Stimulated activated CD8-positive, alpha-beta memory T cell treated with anti-CD3 and anti-CD28 coated beads, Interleukin-12 subunit alpha, Interleukin-12 subunit beta, amount 100 ng/mL, for 1 hour (primary cell): ENCODE results near the gene FAM3C.

Experiments
- DNase-seq: peaks from one replicate; pipeline ENCODE4 v3.0.0-alpha.2; 2020; ENCODE audit warnings: low read depth

FAM3C gene

DNA sequence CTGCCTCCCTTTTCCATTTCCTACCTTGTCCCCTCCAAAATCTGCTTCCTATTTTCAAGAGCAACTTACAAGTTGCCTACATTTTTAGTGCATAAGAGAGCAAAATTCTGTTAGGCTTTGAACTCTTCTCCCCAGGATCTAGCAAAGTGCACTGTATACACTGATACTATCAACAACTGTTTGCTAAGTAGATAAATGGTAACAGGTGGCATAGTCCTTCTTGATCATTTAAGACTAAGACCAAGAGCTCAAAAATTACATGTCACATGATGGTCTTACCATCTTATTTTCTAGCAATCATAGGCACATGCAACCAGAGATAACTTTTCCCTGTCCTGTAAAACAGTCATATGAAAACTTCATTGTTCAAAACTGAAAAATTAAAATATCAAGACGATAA, 16.2 kb downstream of the FAM3C start:
- no peak for DNase-seq

DNA sequence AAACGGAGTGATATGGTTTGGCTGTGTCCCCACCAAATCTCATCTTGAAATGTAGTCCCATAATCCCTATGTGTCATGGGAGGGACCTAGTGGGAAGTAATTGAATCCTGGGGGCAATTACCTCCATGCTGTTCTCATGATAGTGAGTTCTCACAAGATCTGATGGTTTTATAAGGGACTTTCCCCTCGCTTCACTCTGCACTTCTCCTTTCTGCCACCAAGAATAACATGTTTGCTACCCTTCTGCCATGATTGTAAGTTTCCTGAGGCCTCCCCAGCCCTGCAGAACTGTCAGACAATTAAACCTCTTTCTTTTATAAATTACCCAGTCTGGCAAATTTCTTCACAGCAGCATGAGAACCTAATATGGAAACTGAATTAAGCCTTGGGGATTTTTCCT, 19.1 kb downstream of the FAM3C start:
- DNase-seq = no peak

DNA sequence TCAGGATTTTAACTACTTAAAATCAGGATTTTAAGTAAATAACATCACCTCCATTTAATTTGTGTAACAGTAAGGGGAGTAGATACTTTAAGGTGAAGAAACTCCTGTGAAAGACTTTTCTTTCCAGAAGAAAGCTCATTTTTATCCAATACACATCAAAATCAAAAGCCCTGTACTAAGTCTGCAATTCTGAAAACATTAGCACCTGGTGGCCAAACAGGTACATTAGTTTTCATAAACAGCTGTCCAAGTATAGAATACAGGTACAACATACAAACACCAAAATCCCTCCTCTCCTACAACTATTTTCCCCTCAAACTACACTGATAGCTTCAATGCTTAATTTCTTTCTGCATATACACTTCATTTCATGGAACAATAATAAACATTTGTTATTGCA, 22.9 kb downstream of the FAM3C start:
- no peak for DNase-seq

DNA sequence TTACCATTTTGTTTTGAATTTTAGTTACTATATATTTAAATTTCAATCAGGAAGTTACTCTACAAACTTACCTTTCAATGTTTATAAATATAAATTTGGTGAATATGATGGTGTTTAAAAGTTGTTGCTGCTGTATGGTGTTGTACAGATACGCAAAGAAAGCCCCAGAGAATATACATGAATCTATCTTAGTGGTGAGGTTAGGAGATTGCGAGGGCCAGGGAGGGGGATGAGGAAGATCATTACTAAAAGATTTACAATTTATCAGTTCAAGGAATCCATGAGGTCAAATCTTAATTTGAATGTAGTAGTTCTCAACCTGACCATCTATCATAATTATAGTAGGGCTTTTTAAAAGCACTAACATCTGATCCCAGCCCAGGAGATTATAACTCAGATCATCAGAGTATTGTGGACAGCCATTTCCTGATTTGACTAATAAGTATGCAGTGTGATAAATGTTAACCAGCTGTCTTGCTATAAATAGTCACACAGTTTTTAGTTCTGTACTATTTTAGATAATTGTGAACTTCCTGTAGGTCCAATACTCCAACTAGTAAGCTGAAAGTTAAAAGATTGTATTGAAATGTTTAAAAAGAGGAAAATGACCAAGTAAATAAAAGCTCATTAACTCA, 23.6 kb downstream of the FAM3C start:
- DNase-seq = no peak

DNA sequence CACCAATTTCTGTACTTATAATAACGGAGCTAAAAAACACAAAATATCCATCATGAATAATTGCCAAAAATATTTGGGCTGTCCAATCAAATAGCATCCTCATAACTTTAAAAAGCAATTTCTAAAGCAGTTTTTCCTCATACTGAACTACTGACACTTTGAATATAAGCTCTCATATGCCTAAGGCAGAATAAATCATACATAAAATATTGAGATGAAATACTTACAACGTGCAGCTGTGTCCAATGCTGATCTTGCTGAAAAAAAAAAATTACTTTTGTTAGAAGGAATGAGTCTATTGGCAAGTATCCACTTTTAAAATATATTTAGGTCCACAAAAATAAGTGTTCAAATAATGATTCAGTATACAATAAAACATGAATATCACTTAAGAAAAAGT, 24.2 kb downstream of the FAM3C start:
- DNase-seq = no peak

DNA sequence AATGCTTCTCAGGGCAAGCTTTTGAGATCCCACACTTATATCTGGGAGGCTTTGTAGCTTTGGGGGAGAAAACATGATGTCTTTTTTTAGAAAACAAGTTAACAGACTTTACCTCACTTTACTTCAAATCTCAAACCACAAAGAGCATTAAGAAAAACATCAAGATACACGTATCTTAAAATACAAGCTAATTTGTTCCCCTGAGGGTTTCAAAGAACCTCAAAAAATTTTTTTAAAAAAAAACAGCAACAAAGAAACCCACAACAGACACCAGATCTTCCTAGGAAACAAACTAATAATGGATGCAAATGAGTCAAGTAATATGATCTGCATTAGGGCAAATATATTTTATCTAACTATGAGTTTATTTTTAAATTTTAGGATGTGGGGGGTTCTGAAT, 24.7 kb downstream of the FAM3C start:
- DNase-seq = no peak

DNA sequence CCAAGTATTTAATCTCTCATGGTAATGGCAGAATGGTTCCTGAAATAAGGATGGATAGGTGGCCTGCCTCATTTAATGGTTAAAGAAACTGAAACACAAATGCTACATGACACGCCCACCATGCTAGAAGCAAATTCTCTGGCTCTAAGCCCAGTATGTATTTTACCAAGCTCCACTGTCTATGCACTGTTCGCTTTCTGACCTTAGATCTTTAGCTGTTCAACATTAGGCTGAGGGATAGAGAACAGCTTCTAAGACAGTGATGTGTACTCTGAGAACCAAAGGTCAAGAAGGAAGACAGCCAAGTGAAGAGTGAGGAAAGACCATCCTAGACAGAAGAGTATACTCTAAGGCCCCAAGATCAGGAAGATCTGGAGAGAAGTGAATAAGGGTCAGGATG, 26.6 kb downstream of the FAM3C start:
- DNase-seq = no peak

DNA sequence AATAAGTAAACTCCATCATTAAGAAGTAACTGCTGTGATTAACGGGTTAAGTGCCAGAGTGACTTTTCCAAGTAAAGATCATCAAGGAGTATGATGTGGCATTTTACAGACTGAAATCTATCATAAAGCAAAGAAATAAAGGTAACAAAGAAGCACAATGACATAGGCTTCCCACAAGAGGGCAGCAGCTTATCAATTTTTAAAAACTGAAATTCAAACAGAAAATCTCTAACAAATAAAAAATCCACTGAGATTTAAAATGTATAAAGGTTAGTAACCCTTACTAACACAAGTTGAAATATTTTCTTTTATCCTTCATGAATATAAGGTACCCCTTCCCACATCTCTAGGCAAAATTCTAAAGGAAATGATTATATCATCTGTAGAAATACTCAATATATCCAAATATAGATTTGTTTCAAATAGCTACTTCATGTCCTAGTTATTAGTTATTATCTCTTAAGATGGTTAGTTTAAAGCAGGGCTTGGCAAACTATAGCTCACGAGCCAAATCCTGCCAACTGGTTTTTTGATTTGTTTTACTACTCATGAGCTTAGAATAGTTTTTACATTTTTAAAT, 29.2 kb downstream of the FAM3C start:
- DNase-seq = no peak

DNA sequence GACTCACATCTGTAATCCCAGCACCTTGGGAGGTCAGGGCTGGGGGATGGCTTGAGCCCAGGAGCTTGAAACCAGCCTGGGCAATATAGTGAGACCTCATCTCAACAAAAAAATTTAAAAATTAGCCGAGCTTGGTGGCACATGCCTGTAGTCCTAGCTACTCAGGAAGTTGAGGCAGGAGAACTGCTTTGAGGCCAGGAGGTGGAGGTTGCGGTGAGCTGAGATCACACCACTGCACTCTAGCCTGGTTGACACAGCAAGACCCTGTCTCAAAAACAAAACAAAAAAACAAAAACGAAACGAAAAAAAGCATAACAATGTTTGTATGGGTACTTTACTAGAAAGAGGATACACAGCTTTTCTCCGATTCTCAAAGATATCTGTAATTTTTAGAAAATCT, 35.5 kb downstream of the FAM3C start:
- DNase-seq = no peak

DNA sequence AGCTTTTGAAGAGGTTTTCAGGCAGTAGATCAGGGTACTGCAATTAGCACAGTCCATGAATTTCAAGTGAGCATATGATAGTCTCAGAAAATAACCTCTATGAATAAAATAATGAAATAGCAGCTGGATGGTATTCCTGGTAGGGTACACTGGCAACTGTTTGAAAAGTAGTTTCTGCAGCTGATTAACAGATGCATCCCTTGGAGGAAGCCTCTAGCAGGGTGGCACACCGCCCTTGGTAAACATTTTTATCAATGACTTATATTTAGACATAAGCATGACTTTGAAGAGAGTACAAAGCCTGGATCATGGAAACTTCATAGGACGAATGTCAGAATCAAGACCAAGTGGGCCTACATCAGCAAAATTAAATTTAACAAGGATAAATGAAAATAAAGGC, 40.5 kb downstream of the FAM3C start:
- DNase-seq = no peak

DNA sequence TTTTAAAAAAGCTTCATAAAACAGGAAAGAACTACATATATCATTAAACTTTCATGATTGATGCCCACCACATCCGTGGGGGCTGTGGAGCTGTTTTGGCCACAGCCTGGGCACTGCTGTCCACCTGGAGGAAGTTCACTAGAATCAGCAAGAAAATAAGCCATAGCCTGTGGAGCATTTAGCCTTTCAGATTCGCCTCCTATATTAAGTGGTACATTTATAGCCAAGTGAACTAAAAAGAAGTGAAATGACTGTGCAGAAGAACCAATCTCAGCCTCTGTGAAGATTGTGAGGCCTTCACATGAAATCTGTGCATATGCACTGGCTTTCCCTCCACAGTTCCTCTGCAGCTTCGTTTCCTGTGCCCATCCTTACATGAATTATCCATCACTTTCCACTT, 43.8 kb downstream of the FAM3C start:
- DNase-seq = no peak

DNA sequence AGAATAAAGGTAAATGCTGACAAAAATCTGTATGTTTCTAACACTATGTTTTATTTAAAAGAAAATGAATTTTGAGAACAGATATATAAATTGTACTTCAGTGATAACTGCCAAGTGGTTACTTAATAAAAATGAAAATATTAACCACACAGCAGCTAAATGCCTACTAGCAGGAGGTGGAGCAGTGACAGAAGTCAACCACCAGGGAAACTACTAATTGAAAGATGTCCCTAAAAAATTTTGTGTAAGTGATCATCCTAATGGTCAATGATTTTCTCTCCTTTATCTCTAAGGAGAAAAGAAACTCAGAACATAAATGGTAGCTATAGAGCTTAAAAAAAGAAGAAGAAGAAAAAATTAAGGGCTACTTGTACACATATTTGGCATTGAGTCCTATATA, 44.4 kb downstream of the FAM3C start:
- no peak for DNase-seq

DNA sequence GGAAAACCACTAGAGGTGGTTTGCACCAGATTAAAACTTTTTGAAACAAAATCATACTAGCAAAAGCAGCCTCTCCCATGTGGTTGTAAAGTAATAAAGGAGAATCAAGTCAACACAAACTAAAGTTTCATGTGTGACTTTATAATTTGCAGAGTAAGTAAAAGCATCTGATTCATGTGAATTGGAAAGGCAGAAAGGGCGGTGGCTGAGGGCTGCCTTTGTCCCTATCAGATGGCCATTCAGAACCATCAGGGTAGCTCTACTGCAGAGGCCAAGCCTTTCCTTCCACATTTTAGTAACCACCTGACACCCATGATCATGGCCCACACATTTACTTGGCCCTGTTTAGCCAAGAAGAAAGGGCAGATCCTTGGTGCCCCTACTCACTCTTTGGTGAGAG, 51.6 kb downstream of the FAM3C start:
- DNase-seq = no peak

DNA sequence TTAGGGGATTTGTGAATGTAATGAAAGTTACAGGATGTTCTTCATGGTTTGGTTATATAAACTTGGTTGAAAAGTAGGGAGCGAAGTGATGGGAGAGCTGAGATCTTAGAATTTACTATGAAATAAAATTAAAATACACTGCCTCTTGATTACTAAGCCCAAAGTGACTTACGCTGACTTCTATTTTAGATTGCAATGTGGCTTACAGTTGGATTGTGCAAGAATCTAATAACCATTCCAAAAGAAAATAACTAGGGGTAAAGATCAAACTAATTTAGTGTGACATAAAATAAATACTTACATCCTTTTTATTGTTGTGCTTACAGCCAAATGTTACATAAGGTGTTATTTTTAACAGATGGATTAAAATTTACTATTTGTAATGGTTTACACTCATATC, 52.0 kb downstream of the FAM3C start:
- DNase-seq = no peak

DNA sequence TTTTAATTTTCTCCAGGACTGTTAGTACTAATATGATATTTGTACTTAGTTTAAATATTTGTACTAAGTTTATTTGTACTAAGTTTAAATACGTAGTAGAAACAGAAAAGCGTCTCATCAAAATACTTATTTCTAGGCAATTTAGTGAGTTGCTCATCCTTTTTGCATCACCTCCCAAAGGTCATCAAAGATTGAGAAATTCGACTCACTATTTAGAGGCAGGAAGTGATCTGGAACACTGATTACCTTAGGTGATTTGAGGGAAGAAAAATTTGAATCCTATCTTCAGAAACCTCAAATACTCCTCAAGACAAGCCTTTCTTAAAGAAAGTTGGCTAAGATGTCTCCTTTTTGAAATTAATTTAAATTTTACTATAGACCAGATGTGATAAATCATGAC, 52.8 kb downstream of the FAM3C start:
- DNase-seq = no peak

DNA sequence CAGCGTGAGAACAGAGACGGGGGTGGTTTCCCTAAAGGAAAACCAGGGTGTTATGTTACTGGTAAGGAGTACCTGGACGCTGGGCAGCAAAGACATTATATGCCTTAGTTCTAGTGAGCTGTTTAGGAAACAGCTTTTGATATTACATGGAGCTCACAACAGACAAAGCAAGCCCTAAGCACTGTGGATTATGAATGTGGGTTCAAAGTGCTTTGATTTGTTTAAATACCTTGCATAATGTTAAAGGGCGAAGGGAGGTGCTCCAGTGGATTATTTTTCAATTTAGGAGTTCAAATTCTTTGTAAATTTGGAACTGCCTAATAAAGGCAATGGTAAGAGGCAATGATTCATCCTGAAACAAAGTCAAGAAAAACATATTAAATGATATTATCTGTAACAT, 53.5 kb downstream of the FAM3C start:
- DNase-seq = no peak

DNA sequence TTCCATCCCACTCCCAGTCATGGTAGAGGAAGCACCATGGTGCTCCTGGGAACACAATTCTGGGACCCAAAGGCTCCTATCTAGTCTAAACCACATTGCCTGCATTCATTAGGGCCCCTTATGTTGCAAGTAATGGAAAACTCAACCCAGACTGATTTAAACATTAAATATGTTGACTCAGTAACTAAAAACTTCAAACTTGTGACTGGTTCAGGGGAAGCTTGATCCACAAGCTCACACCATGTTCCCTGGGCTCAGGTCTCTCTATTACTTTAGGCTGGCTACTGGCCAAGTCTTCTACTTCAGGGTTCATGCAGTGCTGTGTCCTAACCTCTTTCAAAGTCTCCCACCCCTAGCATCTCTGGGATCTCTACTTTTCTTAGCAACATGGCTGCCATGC, 54.2 kb downstream of the FAM3C start:
- no peak for DNase-seq

DNA sequence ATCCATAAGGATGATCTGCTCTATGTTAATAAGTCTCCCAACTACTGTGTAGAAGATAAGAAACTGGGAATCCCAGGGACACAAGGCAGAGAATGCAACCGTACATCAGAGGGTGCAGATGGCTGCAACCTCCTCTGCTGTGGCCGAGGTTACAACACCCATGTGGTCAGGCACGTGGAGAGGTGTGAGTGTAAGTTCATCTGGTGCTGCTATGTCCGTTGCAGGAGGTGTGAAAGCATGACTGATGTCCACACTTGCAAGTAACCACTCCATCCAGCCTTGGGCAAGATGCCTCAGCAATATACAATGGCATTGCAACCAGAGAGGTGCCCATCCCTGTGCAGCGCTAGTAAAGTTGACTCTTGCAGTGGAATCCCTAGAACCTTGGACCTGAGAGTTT, 57.0 kb downstream of the FAM3C start:
- no peak for DNase-seq

DNA sequence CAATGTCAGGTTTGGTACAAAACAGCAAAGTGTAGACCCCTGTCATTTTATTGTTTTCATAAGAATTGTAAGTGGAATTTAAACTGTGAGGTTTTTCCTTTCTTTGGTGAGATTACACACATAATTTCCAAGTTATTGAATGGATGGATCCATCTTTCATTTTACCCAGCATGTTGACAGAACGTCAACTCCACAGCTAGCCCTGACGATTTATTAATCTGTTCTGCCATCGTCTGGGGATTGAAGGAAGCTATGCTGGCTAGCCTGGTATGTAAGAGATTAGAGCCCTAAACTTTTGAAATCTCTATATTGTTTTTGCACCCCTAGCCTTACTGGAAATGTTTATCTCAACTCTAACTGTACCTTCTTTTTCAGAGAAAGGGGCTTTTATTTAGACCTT, 58.7 kb downstream of the FAM3C start:
- no peak for DNase-seq

DNA sequence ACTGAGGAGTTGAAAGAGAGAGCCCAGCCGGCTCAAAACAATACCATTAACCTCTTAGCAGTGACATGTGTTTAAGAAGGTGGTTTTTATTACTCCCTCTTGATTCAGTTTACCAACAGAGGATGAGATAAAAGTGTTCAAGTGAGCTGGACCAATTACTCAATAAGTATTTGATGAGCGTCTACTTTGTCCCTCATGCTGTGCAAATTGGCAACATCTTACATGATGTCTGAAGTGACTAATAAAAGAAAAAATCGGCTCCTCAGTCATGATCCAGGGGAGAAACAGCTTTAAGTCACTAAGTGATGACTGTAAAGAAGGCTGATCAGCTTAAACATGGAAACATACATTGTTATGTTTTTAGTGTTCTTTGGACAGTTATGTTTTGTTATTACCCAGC, 59.5 kb downstream of the FAM3C start:
- no peak for DNase-seq

DNA sequence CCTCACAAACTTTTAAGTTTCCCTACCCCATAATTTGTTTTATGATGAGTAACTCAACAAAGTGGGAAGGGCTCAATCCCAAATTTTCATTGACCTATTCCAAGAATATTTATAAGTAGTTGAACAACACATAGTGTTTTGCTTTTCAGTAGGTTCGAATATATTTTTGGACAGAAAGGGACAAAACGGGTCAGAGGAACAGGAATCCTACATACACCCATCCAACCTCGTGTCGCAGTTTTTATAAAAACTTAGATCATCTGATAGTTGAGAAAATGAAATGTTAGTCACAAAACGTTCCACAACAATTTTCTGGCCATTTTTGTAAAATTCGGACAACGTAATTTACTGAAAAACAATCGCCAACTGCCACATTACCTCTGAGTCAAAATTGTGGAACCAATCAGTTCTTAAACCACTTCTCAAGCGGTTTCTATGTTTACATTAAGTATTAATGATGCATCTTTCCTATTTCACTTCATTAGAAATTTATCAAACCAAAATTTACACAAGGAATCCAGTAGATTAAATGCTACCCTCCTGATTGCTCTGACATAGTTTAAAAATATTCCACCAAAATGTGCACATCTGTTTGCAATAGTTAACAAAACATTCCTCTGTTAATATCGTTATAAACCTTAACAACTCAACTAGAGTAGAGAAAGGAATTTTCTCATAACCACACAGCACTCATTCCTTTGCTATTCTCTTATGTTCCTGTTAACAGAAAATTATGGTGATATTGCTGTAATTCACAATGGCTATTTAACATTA, 61.0 kb downstream of the FAM3C start:
- DNase-seq = no peak

DNA sequence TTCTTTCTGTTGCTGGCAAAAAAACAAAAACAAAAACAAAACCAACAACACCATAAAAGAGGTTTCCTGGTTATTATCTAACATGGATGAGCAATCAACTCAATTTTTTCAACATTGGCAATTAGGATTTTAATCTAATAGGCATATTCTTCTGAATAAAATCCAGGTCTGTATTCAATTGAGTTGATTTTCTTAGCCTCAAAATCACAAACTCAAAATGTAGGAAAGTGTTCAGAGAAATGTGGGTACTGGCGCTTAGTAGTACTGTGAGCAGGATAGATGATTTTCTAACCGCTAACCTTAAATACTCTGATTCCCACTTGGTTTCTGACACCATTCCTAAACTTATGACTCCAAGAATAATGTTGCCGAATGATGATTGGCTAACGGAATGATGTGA, 61.7 kb downstream of the FAM3C start:
- DNase-seq = no peak

DNA sequence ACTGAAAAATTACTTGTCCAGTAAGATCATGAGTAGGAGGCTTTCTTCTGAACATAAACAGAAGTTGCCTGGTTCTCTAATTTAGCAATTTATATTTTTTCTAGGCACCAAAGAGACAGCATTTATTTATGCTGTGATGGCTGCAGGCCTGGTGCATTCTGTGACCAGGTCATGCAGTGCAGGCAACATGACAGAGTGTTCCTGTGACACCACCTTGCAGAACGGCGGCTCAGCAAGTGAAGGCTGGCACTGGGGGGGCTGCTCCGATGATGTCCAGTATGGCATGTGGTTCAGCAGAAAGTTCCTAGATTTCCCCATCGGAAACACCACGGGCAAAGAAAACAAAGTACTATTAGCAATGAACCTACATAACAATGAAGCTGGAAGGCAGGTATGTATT, 64.5 kb downstream of the FAM3C start:
- no peak for DNase-seq

DNA sequence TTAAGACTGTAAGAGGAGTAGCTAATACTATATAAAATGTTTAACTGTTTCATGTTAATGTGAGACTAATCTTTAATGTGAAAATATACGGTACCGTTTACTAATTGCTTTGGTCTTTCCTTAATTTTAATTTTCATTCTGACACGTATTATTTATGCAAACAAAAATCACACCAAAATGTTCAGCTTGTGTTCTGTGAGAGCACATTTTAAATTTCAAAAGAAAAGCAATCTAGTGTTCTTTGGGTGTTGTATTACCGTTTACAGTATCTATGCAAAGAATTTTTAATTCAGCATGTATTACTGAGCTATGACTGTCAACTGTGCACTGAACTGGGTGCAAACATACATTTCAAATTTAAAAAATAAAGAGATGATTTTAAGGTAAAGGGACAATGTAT, 65.1 kb downstream of the FAM3C start:
- no peak for DNase-seq
